ENCODE measurements around the gene ATF6B. TPM values are rescaled to one million over a fixed set of nuclear protein-coding genes. Genes with fewer than 3 reads are reported as not detected.

Gene ATF6B
- total and polyA plus RNA-seq, 2 of the 8 experiments (the other 6 are each of a cell fraction or from before 2014, with no cell fraction given): 38.1 to 42.2 TPM

DNA sequence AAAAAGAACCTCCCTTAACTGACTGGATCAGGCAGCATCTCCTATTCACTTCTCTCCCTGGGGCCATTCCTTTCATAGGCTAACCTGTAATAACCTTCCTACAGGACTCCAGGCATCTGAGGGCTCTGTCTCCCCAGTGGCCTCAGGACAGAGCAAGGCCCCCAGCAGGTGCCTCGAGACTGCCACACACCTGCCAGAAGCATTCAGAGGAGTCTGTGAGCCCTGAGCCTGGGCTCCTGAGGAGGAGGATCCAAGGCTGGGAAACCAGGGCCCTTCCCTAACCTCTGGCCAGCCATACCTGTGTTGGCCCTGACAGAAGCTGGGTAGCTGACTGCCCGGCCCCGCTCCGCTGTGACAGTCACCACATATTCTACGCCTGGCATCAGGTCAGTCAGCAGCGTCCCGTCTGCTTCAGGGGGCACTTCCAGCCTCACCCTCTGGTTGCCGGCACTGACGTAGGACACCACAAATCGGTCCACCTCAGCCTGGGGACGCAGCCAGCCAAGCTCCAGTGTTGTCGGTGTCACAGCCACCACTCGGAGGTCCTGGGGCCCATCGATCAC lies 39.5 kb downstream of the ATF6B start:
- Histone ChIP-seq H3K9ac (replicated peaks in 1 of 4; ENCODE audit: extremely low read depth in 1 of 4, low read depth in 3 of 4, low read length in 3 of 4) (no peak overlapping the region; a peak in 1 of 7 replicates), H3K23me2 (ENCODE audit: low read depth, low read length) (no peaks in the 10 kb centered on the region; the same call in 1 of the 2 replicates), H2BK5ac (ENCODE audit: low read depth, low read length) (no peak overlapping the region), H2BK120ac (replicated peaks; ENCODE audit: low read depth, low read length) (no peak overlapping the region), H3K79me2 (ENCODE audit: control insufficient read depth in 1 of 2, insufficient read depth in 2 of 2, low read length in 2 of 2) (no peaks in the 10 kb centered on the region), H2AFZ (ENCODE audit: low read length) (no peak overlapping the region), H4K91ac (replicated peaks; ENCODE audit: insufficient read length, low read length) (no peak overlapping the region), H3K4me2 (ENCODE audit: insufficient read depth in 1 of 2, low read depth in 2 of 2, low read length in 2 of 2) (peak overlapping the region; percentile 26 to 66; a peak in 1 of 4 replicates), H3K4me3 (ENCODE audit: extremely low read depth in 1 of 4, insufficient read depth in 2 of 4, low read depth in 3 of 4, low read length in 4 of 4) (no peak overlapping the region; a peak in 1 of 8 replicates), H3K4ac (replicated peaks; ENCODE audit: insufficient read length, low read depth, low read length) (no peak overlapping the region), H3K56ac (replicated peaks; ENCODE audit: insufficient read length, low read depth, low read length) (no peak overlapping the region), H3K9me3 (ENCODE audit: insufficient read depth in 2 of 2, low read depth in 1 of 2, low read length in 1 of 2) (no peaks in the 10 kb centered on the region), H3K36me3 (ENCODE audit: control insufficient read depth in 2 of 4, insufficient read depth in 4 of 4, low read length in 3 of 4) (no peaks in the 10 kb centered on the region), H2BK20ac (ENCODE audit: low read length) (no peak overlapping the region), H3K27me3 (replicated peaks in 1 of 4; ENCODE audit: control insufficient read depth in 3 of 4, extremely low read depth in 1 of 4, insufficient read depth in 3 of 4, low read length in 3 of 4) (peaks cover 0 to 13% (median 11%) of the 10 kb centered on the region in 4 experiments; a peak in 5 of 7 replicates), H3K14ac (ENCODE audit: insufficient read length) (no peak overlapping the region), H4K20me1 (replicated peaks in 1 of 2; ENCODE audit: control insufficient read depth in 1 of 2, insufficient read depth in 2 of 2, low read length in 2 of 2) (no peaks in the 10 kb centered on the region), H3K4me1 (replicated peaks in 1 of 4; ENCODE audit: control insufficient read depth in 3 of 4, insufficient read depth in 4 of 4, low read length in 3 of 4) (peaks cover 0 to 16% (median 7%) of the 10 kb centered on the region in 4 experiments; a peak in 5 of 7 replicates), H4K5ac (ENCODE audit: insufficient read length, low read depth, low read length) (no peak overlapping the region), H3K27ac (ENCODE audit: low read depth, low read length) (no peak overlapping the region), H3K18ac (ENCODE audit: extremely low read depth, low read length) (no peak overlapping the region), H4K8ac (ENCODE audit: extremely low read depth, insufficient read depth, low read length) (no peak overlapping the region; the same call in 1 of the 2 replicates), H3K23ac (ENCODE audit: insufficient read length) (no peak overlapping the region), H2BK15ac (ENCODE audit: low read length) (no peak overlapping the region), H3K79me1 (ENCODE audit: low read depth, low read length) (no peaks in the 10 kb centered on the region), H2BK12ac (ENCODE audit: low read depth, low read length) (peak overlapping the region; percentile 87), H2AK5ac (ENCODE audit: low read depth, low read length) (0 out of 2 replicates have a peak overlapping the region, but pooled peaks have one; percentile 72)
- DNase-seq (ENCODE audit: low read depth in 1 of 2, low spot score in 2 of 2) (no peak), FAIRE-seq (no peak)
- CTCF ChIA-PET (ENCODE audit: partially characterized antibody): interaction anchor here (0.5 to 7.5 kb wide), 15 partner anchors 10 to 1296 kb away, joined by 3 to 61 read pairs (median 5); no protein-coding TSS in a partner anchor
- POLR2A ChIA-PET (ENCODE audit: partially characterized antibody): interaction anchor here (1.2 to 2.2 kb wide), 5 partner anchors 13 to 88 kb away, joined by 3 to 7 read pairs (median 6); partner anchors contain the start of genes AGPAT1, PRRT1 and TNXB
- WGBS, 2 experiments (ENCODE audit: extremely low coverage in 1 of 2, insufficient coverage in 1 of 2, insufficient read length in 1 of 2, insufficient replicate concordance in 2 of 2, low coverage in 1 of 2, low lambda C conversion rate in 2 of 2, missing lambda C conversion rate in 1 of 2): 85% methylated on average over 12 of the region's 14 CpGs; no CpG with 5 or more reads in 1 of the 2 experiments
- TF ChIP-seq EGR1 (IDR thresholded peaks at IDR 0.05; ENCODE audit: borderline replicate concordance, low read depth, low read length): no peak
- no peak for TF ChIP-seq EP300 (IDR thresholded peaks at IDR 0.05; ENCODE audit: borderline replicate concordance in 1 of 2, low read depth in 2 of 2, low read length in 2 of 2)
- no peak for TF ChIP-seq BRCA1 (IDR thresholded peaks at IDR 0.05; ENCODE audit: low read depth, low read length)
- TF ChIP-seq MAFK (IDR thresholded peaks at IDR 0.05; ENCODE audit: low read depth, low read length): no peak
- TF ChIP-seq, protein P1, sequence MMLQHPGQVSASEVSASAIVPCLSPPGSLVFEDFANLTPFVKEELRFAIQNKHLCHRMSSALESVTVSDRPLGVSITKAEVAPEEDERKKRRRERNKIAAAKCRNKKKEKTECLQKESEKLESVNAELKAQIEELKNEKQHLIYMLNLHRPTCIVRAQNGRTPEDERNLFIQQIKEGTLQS (IDR thresholded peaks at IDR 0.05; ENCODE audit: insufficient read depth, low read depth, low read length): no peak
- no peak for TF ChIP-seq TEAD4 (IDR thresholded peaks at IDR 0.05; ENCODE audit: low read depth, low read length)
- TF ChIP-seq, protein P2, sequence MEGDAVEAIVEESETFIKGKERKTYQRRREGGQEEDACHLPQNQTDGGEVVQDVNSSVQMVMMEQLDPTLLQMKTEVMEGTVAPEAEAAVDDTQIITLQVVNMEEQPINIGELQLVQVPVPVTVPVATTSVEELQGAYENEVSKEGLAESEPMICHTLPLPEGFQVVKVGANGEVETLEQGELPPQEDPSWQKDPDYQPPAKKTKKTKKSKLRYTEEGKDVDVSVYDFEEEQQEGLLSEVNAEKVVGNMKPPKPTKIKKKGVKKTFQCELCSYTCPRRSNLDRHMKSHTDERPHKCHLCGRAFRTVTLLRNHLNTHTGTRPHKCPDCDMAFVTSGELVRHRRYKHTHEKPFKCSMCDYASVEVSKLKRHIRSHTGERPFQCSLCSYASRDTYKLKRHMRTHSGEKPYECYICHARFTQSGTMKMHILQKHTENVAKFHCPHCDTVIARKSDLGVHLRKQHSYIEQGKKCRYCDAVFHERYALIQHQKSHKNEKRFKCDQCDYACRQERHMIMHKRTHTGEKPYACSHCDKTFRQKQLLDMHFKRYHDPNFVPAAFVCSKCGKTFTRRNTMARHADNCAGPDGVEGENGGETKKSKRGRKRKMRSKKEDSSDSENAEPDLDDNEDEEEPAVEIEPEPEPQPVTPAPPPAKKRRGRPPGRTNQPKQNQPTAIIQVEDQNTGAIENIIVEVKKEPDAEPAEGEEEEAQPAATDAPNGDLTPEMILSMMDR (IDR thresholded peaks at IDR 0.05; ENCODE audit: control extremely low read depth in 1 of 3, insufficient read depth in 1 of 3, low read depth in 1 of 3, low read length in 3 of 3): no peak
- TF ChIP-seq JUND (IDR thresholded peaks at IDR 0.05; ENCODE audit: low read length): no peak
- no peak for TF ChIP-seq PHF8 (conservative IDR thresholded peaks at IDR 0.05; ENCODE audit: low read depth, low read length)

Measured in H1 (cell line).